Fibroblast of the conjunctiva (primary cell): ENCODE data around the gene P3R3URF.

Experiments
- DNase-seq: peaks from one replicate; pipeline ENCODE4 v3.0.0-alpha.2; 2010; ENCODE audit warnings: low read depth

The P3R3URF gene

DNA sequence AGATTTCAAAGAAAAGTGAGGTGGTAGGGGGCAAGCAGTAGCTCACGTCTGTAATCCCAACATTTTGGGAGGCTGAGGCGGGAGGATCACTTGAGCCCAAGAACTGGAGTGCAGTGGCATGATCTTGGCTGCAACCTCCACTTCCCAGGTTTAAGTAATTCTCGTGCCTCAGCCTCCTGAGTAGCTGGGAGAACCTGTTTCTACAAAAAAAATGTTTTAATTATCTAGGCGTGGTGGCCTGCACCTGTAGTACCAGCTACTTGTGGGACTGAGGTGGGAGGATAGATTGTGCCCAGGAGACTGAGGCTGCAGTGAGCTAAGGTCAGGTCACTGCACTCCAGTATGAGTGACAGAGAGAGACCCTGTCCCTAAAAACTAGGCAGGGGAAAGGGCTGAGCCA is 4.0 kb downstream of the P3R3URF start:
- DNase-seq = no peak

DNA sequence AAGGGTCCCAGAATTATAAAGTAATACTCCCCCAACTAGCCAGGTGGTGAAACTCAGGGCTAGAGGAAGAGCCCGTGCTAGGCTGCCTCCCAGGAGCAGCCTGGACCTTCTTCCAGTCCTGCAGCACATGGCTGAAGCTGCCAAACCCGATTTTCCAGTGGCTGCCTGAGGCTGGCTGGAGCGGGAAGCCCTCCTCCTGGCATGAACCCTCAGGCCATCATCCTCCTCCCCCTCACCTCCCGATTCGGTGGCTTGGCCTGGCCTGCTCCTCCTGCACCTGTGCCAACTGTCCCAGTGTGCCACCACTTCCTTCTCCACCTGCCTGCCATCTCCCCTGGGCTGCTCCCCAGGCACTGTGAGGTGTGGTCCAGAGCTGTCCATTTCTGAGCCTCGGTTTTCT is 4.4 kb downstream of the P3R3URF start:
- DNase-seq = no peak

DNA sequence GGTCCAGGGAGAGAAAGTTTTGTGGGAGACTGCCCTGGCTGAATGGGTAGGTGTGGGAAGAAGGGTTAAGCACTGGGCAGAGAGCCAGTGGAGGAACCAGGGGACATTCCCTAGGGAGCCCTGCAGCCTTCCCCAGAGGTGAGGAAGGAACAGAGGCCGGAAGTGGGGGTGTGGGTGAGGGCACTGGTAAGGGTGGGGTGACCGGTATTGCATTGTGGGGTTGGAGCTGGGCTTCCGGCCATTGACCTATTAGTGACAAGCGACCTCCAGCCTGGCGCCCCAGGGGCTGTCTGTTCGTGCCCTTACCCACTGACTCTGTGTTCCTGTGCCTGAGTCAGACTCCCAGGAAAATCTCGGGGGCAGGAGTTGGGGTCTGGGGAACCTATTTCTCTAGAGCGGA is 4.9 kb downstream of the P3R3URF start:
- no peak for DNase-seq

DNA sequence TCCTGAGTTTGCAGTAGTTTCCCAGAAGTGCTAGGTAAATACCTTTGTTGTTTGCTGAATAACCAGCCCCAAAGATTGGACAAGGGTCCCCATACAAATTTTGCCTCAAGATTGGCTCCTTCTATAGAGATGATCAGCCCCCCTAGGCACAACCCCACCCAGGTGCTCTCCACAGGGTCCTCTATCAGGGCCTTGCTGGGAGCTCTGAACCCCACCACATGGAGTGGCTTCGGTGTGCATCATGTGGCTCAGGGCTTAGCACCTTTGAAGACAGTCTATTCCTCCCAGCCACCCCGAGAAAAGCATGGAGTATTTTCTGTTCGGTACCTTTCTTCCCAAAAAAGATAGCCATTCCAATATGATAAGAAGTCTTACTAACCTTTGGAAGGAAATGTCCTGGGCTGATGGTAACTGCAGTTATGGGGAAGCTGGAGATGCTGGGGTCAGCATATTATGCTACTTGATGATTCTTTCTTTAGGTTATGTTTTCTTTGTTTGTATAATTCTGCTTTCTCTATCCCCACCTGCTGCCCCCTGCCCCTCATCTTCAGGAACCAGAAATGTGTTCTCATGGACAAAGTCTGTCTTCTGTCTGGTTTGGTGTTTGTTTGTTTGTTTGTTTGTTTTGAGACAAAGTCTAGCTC is 6.4 kb downstream of the P3R3URF start:
- no peak for DNase-seq

DNA sequence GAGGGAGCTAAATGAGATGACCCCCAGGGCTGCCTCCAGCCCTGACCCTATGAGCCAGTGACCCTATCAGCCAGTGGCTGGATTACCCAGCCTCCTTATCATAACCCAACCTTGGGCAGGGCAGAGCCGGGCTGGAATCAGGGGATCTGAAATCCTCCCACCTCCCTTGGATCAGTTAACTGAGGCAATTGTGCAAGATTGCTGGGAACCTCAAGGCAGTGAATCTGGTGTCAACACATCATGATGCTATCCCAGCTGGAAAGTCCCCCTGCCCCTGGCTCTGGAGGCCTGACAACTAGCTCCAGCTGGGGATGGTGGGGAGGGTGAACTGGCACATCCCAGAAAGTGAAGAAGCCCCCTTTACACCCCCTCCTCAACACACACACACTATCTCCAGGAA is 7.8 kb downstream of the P3R3URF start:
- DNase-seq = no peak

DNA sequence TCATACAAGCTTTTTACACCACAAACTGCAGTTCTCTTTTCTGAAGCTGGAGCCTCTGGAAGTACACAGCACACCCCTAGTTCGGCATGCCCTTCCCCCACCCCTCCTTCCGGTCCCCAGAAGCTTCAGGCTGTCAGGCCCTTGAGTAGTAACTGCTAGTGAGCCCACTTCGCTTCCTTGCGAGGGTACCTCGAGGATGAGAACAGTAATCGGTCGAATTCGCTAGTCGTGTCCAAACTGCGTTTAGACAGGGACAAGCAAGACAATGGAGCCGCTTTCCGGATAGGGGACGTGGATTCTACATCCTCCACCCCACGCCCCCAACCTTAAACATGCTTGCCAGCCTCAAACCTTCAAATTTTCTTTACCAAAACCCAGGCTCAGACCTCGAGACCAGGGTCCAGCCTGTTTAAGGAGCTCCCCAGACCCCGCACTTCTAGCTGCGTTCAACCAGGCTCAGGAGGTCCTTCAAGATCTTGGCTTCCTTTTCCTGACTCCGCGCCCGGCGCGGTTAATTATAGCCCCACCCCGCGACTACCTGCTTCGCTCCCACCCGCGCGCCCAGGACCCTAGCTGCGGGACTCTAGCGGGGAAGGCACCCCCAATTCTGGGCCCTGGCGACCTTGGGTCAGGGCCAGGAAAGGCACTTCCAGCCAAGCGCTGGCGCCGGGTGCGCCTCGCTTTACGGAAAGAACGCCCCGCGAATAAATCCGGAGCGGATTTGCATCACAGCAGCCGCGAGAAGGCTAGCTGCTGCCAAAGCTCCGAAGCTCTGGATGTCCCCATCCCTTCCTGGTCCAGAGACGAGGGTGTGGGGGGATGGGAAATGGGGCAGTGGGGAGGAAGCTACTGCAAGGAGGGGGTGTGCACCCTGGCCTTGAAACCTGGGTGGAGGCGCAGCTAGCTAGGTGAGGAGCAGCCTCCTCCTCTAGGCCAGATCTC is 9.5 kb downstream of the P3R3URF start:
- no peak for DNase-seq

DNA sequence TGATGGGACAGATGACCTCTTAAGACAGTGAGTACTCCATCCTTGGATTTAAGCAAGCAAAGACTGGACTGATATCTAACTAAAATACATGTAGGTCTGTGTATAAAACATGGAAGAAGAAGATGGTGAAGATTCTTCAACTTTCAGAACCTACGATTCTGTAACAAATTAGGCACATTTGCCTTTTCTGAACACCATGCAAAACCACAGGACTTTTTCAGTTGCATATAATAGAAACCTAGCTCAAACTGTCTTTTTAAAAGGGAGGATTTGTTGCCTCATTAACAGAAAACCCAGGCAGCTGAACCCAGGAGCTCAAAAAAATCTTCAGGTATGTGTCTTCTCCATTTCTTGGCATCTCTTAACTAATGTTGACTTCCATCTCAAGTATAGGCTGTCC is 16.1 kb downstream of the P3R3URF start:
- DNase-seq = no peak

DNA sequence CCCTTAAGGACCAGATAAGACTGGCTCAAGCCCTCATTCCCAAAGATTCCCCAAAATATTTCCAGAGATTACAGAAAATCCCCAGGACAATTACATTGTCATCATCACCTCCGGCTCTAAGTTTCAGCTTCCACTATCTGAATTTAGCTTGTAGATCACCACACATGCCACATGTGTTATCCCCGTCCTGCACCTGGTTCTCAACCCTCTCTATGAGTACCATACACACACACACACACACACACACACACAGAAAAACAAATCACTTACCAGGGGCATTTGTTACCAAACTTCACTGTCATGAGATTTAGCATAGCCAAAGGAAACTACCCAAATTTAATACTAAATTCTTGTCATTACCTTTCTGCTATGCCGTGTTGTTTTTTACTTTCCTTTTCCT is 16.8 kb downstream of the P3R3URF start:
- DNase-seq = no peak

DNA sequence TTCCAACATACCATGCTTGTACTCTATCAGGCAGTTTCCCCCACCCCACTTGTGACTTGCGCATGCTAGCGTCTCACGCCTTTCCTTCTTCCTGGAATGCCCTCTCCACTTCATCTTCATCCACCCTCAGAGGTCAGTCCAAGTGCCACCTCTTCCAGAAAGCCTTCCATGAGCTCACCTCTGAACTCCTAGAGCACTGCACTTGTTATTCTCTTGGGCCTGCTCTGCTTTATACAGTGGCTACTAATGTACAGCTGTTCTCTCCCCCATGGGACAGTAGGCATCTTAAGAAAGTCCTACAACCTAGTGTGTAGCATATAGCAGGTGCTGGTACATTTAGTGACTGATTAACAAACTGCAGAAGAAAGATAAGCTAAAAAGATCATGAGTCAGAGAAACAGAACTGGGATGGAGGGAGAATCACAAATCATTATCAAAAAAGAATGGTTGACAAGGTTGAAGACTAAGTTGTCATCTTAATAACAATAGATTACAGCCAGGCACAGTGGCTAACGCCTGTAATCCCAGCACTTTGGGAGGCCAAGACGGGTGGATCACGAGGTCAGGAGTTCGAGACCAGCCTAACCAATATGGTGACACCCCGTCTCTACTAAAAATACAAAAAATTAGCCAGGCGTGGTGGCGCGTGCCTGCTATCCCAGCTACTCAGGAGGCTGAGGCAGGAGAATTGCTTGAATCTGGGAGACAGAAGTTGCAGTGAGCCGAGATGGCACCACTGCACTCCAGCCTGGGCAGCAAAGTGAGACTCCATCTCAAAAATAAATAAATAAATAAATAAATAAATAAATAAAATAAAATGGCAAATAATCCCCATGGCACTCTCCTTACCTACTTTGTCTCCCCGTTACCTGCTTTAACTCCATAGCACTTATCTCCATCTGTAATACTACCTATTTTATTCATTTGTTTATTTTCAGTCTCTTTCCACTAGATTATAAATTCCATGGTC is 17.7 kb downstream of the P3R3URF start:
- no peak for DNase-seq

DNA sequence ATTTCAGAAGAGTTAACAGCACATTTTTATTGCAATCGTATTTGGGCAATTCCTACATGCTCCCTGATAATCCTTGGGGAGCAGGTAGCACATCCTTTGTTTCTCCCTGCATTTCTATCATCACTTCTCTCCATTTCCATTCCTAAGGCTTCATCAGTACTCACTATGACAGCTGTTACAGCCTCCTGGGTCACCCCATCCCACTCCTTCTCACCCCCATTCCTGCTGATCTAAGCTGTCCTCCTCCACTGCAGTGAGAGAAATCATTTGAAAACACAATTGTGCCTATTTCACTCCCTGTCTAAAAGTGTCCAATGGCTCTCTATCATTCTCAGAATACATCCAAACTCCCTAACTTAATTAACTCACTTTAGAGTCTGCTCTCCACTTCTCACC is 18.4 kb downstream of the P3R3URF start:
- DNase-seq = no peak

DNA sequence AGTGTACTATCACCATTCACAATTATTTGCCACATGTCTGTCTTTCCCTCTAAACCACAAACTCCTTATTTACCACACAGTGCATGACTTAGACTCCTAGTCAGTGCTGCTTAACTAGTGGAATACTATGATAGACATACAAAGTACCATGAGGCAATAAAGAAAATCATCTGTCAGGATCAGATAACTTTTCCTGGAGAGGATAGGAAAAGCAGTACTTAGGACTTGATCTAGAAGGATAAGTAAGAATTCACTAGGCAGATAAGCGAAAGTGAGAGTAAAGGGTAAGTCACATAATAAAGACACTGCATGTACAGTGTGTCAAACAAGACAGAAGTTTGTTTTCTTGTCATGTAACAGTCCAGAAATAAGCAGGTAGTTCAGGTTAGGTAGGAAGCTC is 22.6 kb downstream of the P3R3URF start:
- no peak for DNase-seq

DNA sequence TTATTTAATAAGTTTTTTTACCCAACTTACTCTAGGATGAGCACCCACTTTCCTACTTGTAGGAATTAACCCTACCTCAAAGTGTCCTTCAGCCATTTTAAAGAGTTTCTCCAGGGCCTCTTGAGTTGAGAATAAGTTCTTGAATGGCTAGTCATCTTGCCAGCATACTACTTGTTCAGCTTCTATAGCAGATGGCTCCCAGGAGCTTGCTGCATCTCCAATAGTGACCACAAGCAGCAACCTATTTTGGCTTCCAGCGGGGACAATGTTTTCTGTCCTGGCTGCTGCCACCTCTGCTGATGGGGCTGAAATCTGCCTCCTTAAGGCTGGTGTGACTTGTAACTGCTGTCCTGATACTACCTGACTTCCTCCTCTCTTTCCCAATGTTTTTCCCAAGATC is 23.1 kb downstream of the P3R3URF start:
- no peak for DNase-seq

DNA sequence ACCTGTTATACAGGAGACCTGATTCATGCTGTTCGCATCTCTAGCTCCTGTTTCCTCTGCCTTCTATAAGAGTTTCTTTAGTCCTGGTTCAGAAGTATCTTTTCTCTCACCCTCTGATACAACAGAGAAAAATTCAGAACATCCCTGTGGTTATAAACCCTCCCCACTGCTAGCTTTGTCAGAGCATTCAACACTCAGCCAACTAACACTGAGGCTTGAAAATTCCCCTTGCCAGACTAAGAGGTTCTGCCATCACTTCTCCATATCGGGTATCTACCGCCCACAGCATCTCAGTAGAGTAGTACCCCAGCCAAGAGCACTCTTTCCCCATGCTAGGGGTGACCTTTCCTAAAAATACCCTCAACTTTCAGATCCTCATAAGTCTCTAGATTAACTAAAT is 24.3 kb downstream of the P3R3URF start:
- DNase-seq = no peak

DNA sequence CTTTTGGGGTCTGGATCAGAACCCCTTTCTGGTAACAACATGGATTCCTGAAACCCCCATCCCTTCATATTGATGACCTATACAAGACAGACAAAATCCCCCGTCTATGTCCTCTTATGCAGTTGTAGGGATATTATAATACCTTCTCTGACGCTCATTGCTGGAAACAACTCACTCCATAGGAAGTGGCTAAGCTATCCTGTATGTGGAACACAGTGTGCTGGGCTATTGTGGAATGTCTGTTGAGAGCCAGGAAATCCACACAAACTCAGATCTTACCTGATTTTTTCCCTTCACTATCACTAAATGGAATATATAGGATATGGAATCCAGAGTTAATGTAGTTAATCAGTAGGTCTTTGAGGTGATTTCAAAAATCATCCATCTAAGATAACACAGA is 26.2 kb downstream of the P3R3URF start:
- DNase-seq = no peak

DNA sequence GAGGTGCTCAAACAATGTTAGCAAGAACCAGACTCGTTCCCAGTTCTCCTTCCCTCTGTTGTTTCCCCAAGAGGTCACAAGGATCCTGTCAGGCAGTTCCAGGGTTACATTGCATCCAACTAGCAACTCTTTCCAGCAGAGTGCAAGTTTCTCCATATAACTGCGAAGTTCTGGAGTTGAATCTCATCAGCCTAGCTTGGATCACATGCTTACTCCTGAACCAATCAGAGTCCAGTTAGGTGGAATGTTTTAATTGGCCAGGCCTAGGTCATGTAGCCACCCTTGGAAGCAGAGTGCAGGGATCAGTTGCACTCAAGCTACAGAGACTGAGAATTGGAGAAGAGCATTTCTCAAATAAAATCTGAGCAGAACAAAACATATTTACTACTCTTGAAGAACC is 28.0 kb downstream of the P3R3URF start:
- DNase-seq = no peak

DNA sequence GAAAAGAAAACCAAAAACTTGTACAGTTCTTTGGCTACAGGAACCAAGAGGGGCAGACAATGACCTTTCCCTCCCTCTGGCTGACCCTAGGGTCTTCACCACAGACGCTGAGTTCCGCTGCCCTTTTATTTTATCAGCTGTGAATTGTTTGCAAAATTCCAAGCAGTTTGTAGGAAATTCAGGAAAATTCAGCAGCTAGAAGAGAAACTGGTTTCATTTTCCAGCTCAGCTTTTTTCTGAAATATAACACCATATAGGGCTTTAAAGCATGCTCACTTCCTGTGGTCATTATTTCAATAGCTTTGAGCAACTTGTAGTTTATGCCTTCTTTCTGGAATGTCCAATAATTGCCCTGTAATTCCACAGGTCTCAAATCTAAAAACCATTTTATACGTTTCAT is 38.4 kb downstream of the P3R3URF start:
- no peak for DNase-seq

DNA sequence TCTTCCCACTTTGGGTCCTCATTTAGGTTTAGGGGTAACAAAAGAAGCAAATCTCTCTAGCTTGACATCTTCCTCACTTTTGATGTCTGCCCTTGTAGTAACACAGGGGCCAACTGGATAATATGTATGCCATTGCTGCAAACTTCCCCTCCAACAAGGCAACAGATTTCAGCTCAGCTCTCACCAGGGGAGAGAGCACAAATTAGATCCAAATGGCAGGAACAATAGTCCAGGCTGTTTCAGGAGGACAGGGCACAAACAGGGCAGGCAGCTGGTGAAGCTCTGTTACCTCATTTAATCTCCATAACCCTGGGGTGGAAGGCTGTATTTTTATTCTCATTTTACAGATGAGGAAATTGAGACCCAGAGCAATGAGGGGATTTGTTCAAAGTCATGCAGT is 39.6 kb downstream of the P3R3URF start:
- DNase-seq = no peak

DNA sequence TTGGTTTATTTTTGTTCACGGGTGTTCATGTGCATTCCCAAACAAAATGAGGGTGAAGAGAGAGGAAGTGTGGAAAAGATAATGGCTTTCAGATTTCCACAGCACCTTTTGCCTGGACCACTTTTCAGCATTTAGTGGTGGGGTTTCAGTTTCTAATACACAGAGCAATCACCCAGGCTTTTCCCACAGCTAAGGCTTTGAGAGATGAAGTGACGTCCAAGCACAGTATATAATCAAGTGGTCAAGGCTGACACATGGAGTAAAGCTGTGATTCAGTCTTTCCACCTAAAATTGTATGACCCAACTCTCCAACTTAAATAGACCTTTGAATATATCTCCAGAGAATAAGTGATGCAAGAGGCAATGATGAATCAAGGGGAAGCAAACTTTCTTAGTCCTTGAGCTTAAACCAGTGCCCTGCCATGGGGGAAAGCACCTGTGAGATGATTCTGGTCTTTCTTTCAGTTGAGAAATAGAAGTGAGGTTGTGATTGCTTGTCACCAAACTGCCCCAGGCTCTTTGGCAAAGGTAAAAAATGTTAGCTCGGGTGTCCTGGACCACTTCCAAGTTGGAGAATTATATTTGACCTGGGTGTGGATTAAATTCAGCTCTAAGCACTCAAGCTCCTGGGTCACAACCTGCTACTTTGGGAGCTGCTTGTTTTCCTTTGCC is 41.5 kb downstream of the P3R3URF start:
- DNase-seq = peak; percentile 77

DNA sequence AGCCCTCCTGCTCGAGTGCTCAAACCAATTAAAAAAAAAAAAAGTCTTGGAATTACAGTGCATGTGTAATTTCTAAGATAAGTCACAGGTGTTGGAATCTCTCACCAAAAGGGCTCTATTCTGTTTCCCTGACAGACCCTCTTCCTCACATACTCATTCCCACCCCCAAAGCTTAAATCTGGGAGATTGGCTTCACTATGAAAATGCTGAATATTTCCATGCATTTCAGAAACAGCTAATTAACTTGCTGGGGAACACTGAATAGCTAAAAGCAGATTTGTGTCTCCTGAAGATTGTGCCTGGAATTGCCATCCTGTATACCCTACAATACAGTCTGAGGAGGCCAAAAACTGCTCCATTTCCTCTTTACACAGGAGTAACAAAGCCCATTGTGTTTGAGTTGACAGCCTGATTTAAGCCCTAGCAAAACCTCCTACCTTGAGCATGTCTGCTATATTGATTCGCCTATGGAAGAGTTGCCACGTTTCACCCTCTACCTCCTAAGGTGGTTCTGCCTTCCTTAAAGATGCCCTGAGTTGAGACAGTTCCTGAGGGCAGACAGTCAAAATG is 42.4 kb downstream of the P3R3URF start:
- no peak for DNase-seq

DNA sequence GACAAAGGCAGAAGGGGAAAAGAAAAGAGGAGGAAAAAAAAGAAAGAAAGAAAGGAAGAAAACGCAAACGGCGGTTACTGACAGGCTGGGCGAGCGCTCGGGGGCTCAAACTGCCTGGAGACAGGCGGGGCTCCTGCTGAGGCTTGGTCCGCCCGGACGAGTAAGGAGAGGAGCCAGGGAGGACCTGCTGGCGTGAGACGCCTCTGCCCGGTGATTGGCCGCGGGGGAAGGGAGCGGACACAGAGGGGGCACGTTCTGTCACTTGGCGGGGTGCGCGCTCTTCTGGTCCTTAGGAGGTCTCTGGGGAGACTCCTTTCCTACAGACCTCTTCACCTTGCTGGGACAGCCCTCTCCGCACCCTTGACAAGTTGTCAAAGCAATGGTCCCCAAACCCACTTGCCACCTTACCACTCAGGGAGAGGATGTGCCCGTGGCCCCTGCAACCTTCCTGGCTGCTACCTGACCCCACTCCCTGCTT is 43.1 kb downstream of the P3R3URF start:
- no peak for DNase-seq

DNA sequence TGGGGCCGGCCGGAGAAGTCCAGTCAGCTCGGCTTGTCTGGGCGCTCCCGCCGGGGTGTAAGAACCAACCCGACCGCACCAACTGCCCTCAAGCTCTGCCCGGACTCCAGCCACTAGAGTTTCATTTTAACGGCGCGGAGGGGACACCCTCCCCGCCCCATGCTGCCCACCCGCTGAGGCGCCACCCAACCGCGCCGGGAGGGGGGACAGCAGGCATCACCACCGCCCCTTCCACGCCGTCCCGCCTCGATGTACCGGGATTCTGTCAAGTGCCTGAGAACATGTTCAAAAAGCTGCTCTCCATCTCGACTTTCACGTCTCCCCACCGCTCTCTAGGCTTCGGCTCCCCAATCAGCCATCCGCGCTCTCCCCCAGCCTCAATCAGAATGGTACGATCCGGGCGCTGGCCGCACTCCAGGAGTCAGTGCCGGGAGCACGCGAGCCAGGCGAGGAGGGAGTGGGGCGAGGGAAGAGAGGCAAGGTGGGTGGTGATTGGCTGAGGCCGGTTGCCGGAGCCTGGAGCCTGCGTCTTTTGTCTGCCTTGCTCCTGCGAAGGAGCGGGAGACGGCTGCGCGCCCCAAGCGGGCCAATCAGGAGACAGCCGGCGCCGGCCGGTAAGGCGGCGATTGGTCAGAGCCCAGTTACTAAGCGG is 43.6 kb downstream of the P3R3URF start, which contains the start of gene PIK3R3:
Gene PIK3R3 (minus strand): TSS at position 101 of the 652 bp plus-strand sequence. CDS start 677 bp downstream, outside the sequence.
- DNase-seq = peak; percentile 98
